Upper lobe of left lung (tissue), 4 donors: ENCODE measurements around the gene TTLL4.
A peak's percentile ranks its signal among the peaks of the same experiment; 100 is the strongest.

ENCODE experiments used
- EP300 ChIP-seq, 4 donors: sonication (generic); formaldehyde crosslinking; IDR thresholded peaks; one replicate each; pipeline ENCODE4 v1.5.1; 2017; ENCODE audit warnings: antibody characterized with exemption in 4 of 4, control low read depth in 2 of 4
- POLR2A ChIP-seq, 4 donors: fragments of 450-650 bp; IDR thresholded peaks; one replicate each; pipeline ENCODE4 v1.5.1; 2016 to 2017; ENCODE audit warnings: antibody characterized with exemption in 4 of 4, mild to moderate bottlenecking in 2 of 4
- POLR2AphosphoS5 ChIP-seq, 2 donors: sonication (generic); formaldehyde crosslinking; IDR thresholded peaks; one replicate each; pipeline ENCODE4 v1.5.1; 2017; ENCODE audit warnings: antibody characterized with exemption in 2 of 2
- TF ChIP-seq, protein P1 (sequence below), 6 experiments: fragments of 450-650 bp in 4 of 6; fragments of 200-600 bp in 2 of 6; sonication (generic) in 2 of 6; IDR thresholded peaks; one replicate each; pipeline ENCODE4 v1.5.1; 2016 to 2019; ENCODE audit warnings: antibody characterized with exemption in 6 of 6

DNA sequence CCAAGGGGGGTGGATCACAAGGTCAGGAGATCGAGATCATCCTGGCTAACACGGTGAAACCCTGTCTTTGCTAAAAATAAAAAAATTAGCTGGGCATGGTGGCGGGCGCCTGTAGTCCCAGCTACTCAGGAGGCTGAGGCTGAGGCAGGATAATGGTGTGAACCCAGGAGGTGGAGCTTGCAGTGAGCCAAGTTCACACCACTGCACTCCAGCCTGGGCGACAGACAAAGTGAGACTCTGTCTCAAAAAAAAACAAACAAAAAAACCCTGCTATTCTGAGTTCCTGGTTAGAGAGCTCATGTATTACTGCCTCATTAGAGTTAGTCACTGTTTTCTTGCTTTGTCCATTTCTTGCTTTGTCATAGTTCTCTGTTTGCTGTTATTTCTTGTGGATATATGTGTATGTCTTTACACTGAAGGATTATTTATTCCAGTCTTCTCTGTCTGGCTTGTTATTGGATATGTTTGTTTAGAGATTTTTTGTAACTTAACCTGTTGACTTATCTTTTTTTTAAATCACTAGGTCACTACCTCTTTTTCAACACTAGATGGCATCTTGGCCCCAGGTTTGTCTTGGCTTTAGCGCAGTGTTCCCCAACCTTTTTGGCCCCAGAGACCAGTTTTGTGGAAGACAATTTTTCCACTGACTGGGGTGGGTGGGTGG, 17.0 kb downstream of the TTLL4 start:
- TF ChIP-seq POLR2A (IDR thresholded peaks at IDR 0.05) (no peak), EP300 (IDR thresholded peaks at IDR 0.05) (no peak), POLR2AphosphoS5 (IDR thresholded peaks at IDR 0.05) (no peak)
- TF ChIP-seq, protein P1, sequence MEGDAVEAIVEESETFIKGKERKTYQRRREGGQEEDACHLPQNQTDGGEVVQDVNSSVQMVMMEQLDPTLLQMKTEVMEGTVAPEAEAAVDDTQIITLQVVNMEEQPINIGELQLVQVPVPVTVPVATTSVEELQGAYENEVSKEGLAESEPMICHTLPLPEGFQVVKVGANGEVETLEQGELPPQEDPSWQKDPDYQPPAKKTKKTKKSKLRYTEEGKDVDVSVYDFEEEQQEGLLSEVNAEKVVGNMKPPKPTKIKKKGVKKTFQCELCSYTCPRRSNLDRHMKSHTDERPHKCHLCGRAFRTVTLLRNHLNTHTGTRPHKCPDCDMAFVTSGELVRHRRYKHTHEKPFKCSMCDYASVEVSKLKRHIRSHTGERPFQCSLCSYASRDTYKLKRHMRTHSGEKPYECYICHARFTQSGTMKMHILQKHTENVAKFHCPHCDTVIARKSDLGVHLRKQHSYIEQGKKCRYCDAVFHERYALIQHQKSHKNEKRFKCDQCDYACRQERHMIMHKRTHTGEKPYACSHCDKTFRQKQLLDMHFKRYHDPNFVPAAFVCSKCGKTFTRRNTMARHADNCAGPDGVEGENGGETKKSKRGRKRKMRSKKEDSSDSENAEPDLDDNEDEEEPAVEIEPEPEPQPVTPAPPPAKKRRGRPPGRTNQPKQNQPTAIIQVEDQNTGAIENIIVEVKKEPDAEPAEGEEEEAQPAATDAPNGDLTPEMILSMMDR (IDR thresholded peaks at IDR 0.05): peak in 5 of 6 experiments; percentile 32 to 58 (median 41)
